Stimulated activated CD4-positive, alpha-beta T cell treated with anti-CD3 and anti-CD28 coated beads, Interleukin-2, amount 100 ng/mL, for 24 hours (primary cell): ENCODE measurements around the gene CDRT4.

ENCODE experiments used
- DNase-seq, 2 donors: peaks; one replicate each; pipeline ENCODE4 v3.0.0-alpha.2; 2020

Gene CDRT4

GRCh38 chr17:15388356-15389041 is 78.9 kb downstream of the CDRT4 start:
- DNase-seq: no peak

- DNase-seq: no peak
Measured at GRCh38 chr17:15386083-15386482, 81.3 kb downstream of the CDRT4 start.
